Lower lobe of right lung (tissue), 2 donors: ENCODE data around the gene MYO1D. TPM values are rescaled to one million over a fixed set of nuclear protein-coding genes. Genes with fewer than 3 reads are reported as not detected.

Experiments
- ATAC-seq, 2 donors: fragments of 200-7000 bp; cut with Tn5 transposase; one replicate each; pipeline ENCODE4 v1.9.1; 2020 to 2022; ENCODE audit warnings: mild to moderate bottlenecking in 2 of 2, moderate library complexity in 2 of 2
- DNase-seq: peaks from one replicate; pipeline ENCODE4 v3.0.0-alpha.2; 2020
- H3K27ac ChIP-seq: fragments of 200-600 bp; one replicate; pipeline ENCODE4 v1.8.0; 2022
- H3K27me3 ChIP-seq: fragments of 200-600 bp; one replicate; pipeline ENCODE4 v1.8.0; 2022; ENCODE audit warnings: low read depth
- H3K36me3 ChIP-seq: fragments of 200-600 bp; one replicate; pipeline ENCODE4 v1.8.0; 2022; ENCODE audit warnings: mild to moderate bottlenecking
- H3K4me1 ChIP-seq: fragments of 200-600 bp; one replicate; pipeline ENCODE4 v1.8.0; 2022
- H3K4me3 ChIP-seq: fragments of 200-600 bp; one replicate; pipeline ENCODE4 v1.8.0; 2022; ENCODE audit warnings: mild to moderate bottlenecking
- H3K9me3 ChIP-seq: fragments of 200-600 bp; one replicate; pipeline ENCODE4 v1.8.0; 2022
- CTCF ChIP-seq: fragments of 200-600 bp; IDR thresholded peaks from one replicate; pipeline ENCODE4 v1.8.0; 2022; ENCODE audit warnings: antibody characterized with exemption, mild to moderate bottlenecking
- intact Hi-C: fragments of 100-400 bp; cut with DNase I; formaldehyde crosslinking; loops from one replicate; pipeline ENCODE4 v1.11.0; 2022
- total RNA-seq: library from RNA; stranded (reverse); fragmentation: NEBNext Ultra II Directional; extraction: Animal tissue kit (Norgen Biotek cat#: 25700); gene quantifications from one replicate; pipeline ENCODE4 v1.2.1, GENCODE V29; 2021
- donor health status: DM: no; HTN: yes; CAD: no; lungs with severe emphysema.

The MYO1D gene
- total RNA-seq, 1 donor from 2014 or later: 58.0 TPM

DNA sequence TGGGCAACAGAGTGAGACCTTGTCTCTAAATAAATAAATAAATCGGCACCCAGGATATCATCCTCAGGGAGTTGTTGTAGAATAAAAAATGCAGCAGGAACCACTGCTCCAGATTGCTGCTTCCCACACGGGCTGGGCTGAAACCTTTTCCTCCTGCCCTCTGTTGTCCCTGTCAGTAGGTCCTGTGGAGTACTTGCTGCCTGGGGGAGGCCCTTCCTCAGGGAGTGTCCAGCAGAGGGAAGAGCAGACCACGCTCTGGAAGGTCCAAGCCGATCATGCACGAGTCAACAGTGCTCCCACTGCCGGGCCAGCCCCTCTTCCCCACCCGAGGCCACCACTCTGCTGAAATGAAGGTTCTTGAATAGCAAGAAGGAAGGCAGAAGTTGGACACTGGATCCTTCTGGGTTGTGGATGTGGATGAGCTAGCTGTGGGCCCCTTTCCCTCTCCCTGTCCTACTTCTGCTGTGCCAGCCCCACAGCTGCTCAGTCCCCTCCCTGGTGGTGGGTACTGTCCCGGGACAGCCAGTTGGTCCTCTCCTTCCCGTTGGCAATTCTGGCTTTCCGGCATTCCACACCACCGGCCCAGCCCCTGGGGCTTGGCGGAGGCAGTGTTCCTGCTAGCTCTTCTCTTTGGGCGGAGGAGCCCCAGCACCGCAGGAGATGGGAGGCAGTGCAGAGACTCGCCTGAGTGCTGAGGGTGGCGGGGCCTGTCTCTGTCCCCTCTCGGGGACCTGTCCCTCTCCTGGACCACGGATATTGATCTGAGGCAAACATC lies 379.3 kb downstream of the MYO1D start:
- Histone ChIP-seq H3K36me3 (no peaks in the 10 kb centered on the region), H3K9me3 (no peaks in the 10 kb centered on the region), H3K27me3 (no peaks in the 10 kb centered on the region), H3K4me1 (peaks cover 30% of the 10 kb centered on the region), H3K4me3 (no peak overlapping the region), H3K27ac (no peak overlapping the region)
- no peak for DNase-seq
- no peak for TF ChIP-seq CTCF
- no peak for ATAC-seq
- intact Hi-C loops: no loop called here

- Histone ChIP-seq H3K4me3 (no peak overlapping the region), H3K27ac (no peak overlapping the region), H3K4me1 (peaks cover 37% of the 10 kb centered on the region), H3K9me3 (no peaks in the 10 kb centered on the region), H3K27me3 (no peaks in the 10 kb centered on the region), H3K36me3 (no peaks in the 10 kb centered on the region)
- intact Hi-C loops: no loop called here
- no peak for ATAC-seq
- TF ChIP-seq CTCF: no peak
- no peak for DNase-seq
Observed at GRCh38 chr17:32496395-32497073, 380.4 kb downstream of the MYO1D start.

GRCh38 chr17:32495359-32496231 lies 381.3 kb downstream of the MYO1D start:
- TF ChIP-seq CTCF: no peak
- no peak overlapping the region for H3K27ac ChIP-seq
- no peaks in the 10 kb centered on the region for H3K9me3 ChIP-seq
- peaks cover 37% of the 10 kb centered on the region for H3K4me1 ChIP-seq
- H3K4me3 ChIP-seq: no peak overlapping the region
- DNase-seq (peak; percentile 55), ATAC-seq (peak; percentile 16 to 34)
- intact Hi-C loops: no loop called here
- H3K36me3 ChIP-seq: no peaks in the 10 kb centered on the region
- no peaks in the 10 kb centered on the region for H3K27me3 ChIP-seq

DNA sequence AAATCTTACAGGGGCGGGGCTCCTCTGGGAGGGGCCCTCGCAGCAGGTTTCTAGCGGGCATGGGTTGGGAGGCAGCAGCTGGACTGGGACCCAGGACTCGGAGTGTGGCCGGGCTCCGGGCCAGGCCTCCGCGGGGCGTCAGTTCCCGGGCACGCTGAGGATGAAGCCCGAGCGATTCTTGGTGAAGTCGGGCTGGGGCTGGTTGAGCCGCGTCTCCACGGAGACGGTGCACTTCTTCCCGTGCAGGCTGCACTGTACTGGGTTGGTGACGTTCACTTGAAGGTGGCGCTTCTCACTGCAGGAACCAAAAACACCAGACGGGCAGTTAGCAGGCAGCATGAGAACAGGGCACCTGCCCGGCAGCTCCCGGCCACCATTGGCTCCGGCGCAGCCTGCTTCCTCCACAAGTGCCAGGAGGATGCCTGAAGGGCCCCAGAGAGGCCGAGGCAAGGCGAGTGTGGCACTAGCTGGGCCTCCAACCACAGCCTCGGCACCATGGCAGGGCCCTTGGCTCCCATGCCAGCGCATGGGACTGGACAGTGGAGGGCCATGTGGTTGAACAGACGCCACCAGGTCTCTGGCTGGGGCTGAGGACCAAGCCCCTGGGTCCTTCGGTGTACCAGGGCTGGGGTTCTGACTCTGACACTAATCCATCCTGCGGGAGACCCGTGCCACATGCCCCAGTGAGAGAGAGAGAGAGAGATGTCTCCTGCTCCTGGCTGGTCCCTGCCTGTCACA lies 382.1 kb downstream of the MYO1D start:
- DNase-seq (no peak), ATAC-seq (peak; percentile 6 to 23)
- no peak overlapping the region for H3K4me3 ChIP-seq
- no peak overlapping the region for H3K27ac ChIP-seq
- TF ChIP-seq CTCF: no peak
- no peaks in the 10 kb centered on the region for H3K27me3 ChIP-seq
- peaks cover 37% of the 10 kb centered on the region for H3K4me1 ChIP-seq
- no peaks in the 10 kb centered on the region for H3K9me3 ChIP-seq
- intact Hi-C loops: no loop called here
- H3K36me3 ChIP-seq: no peaks in the 10 kb centered on the region

DNA sequence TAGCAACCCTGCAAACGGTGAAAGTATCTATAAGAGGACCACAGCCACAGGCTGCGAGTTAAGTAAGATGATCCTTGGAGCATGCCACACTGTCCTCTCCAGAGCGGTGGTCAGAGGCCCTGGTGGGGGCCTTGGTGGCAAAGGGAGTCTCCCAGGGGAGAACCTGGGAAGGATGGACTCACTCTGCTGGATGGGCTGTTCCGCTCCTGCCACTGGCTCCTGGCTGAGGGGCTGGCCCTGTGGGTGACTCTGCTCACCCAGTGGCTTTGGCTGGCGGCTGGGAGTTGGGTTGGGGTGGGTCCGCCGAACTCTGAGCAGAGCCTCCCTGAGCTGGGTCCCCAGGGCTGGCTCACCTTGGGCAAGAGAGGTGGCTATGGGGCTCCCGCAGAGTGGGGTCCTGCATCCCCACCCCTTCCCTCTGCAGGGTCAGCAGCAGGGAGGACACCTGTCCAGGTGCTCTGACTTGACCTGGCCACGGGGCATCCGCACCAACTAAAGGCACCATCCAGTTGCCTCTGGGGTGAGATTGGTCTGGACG lies 382.9 kb downstream of the MYO1D start:
- no peaks in the 10 kb centered on the region for H3K9me3 ChIP-seq
- H3K27me3 ChIP-seq: no peaks in the 10 kb centered on the region
- no peak for TF ChIP-seq CTCF
- no peak overlapping the region for H3K27ac ChIP-seq
- no peak for ATAC-seq
- H3K36me3 ChIP-seq: no peaks in the 10 kb centered on the region
- DNase-seq: no peak
- H3K4me3 ChIP-seq: no peak overlapping the region
- intact Hi-C loops: no loop called here
- H3K4me1 ChIP-seq: peaks cover 37% of the 10 kb centered on the region
